ENCODE data around the gene ACSS1. TPM values are rescaled to one million over a fixed set of nuclear protein-coding genes. Genes with fewer than 3 reads are reported as not detected.
A peak's percentile ranks its signal among the peaks of the same experiment; 100 is the strongest.

ACSS1 gene
- total and polyA plus RNA-seq, 7 donors: 8.8 to 53.3 (median 16.8) TPM

DNA sequence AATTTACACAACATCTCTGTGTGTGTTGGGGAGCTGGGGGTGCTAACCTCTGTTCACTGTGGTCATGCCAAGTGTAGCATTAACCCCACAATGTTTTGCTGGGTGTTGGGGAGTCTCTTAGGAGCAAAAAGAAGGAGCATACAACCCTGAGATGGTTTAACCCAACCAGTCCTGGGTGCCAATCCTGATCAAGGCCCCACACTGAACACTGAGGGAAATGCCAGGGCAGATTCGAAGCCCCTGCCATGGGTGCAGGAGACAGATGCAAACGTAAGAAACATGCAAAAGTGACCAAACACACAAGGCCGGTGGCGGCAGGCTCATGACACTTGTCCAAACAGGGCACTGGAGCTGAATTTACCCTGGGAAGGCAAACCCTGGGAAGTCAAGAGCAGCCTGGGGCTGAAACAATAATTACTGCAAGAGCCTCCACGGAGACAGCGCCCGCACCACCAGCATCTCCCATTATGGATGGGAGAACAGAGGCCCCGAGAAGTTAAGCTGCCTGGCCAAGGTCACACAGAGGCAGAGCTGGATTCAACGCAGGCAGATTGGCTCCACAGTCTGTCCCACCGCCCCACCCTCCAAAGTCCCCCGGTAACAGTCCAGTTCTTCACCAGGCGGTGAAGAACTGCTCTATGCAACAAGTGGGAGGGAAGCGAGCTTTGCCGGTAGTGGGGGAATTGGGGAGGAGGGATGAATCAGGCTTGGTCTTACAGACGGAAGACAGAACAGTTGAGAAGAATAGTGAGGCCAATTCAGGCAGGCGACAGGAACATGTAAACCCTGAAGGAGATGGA lies 8.5 kb downstream of the ACSS1 start:
- no peak overlapping the region for H3K4me3 ChIP-seq
- H3K9me3 ChIP-seq: no peaks in the 10 kb centered on the region
- 56 to 61% (median 56%) methylated on average over 16 of the region's 16 CpGs for WGBS, 3 donors
- H3K36me3 ChIP-seq (ENCODE audit: insufficient read depth in 1 of 2, low read depth in 1 of 2): peaks cover 0 to 15% of the 10 kb centered on the region in 2 donors
- TF ChIP-seq, protein P1, sequence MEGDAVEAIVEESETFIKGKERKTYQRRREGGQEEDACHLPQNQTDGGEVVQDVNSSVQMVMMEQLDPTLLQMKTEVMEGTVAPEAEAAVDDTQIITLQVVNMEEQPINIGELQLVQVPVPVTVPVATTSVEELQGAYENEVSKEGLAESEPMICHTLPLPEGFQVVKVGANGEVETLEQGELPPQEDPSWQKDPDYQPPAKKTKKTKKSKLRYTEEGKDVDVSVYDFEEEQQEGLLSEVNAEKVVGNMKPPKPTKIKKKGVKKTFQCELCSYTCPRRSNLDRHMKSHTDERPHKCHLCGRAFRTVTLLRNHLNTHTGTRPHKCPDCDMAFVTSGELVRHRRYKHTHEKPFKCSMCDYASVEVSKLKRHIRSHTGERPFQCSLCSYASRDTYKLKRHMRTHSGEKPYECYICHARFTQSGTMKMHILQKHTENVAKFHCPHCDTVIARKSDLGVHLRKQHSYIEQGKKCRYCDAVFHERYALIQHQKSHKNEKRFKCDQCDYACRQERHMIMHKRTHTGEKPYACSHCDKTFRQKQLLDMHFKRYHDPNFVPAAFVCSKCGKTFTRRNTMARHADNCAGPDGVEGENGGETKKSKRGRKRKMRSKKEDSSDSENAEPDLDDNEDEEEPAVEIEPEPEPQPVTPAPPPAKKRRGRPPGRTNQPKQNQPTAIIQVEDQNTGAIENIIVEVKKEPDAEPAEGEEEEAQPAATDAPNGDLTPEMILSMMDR (IDR thresholded peaks at IDR 0.05): no peak
- peak in 1 of 2 donors; percentile 51 for DNase-seq
- peaks cover 94% of the 10 kb centered on the region for H3K4me1 ChIP-seq
- ATAC-seq: no peak
- no peaks in the 10 kb centered on the region for H3K27me3 ChIP-seq (ENCODE audit: insufficient read depth in 3 of 3, low read length in 2 of 3)
- peak overlapping the region; percentile 50 for H3K27ac ChIP-seq
- intact Hi-C loops (cut with DNase I): no loop called here

DNA sequence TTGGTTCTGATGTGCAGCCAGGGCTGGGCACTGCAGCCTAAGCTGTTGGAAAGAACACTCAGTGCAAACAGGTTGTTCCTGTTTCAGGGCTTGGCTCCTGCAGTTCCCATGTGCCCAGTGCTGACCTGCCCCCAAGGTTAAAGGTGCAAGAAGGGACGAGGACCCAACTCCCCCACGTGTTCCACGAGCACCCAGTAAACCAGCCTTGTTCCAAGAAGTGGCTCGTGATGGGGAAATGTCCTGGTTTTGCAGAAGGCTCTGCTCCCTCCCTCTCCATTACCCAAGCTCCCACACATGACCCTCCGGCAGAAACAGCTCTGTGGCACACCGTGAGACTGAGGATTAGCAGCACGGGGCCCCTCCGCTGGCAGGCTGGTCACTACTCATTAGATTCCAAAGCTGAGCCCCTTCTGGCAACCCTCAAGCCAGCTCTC lies 9.4 kb downstream of the ACSS1 start:
- WGBS, 3 donors: 23 to 36% (median 25%) methylated on average over 8 of the region's 8 CpGs
- peaks cover 94% of the 10 kb centered on the region for H3K4me1 ChIP-seq

DNA sequence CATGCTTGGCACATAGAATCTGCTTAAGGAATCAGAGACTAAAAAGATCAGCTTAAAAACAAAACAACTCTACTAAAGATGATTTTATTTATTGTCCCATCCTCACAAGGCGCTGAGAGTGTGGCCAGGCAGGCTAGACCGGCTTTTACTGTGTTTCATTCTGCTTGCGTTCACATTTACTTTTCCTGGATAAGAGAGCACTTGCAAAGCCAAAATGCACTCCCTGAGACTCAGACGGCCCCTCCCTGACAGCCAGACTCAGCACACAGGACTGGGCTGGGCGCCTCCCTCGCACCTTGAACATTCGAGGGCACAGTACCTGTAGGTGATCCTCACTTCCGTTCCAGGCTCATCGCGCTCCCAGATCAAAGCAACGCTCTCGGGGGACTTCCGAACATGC lies 10.2 kb downstream of the ACSS1 start:
- ATAC-seq: no peak
- no peaks in the 10 kb centered on the region for H3K9me3 ChIP-seq
- WGBS, 3 donors: 83 to 90% (median 86%) methylated on average over 13 of the region's 13 CpGs
- DNase-seq: no peak
- TF ChIP-seq, protein P1 (IDR thresholded peaks at IDR 0.05): no peak
- peaks cover 0 to 15% of the 10 kb centered on the region in 2 donors for H3K36me3 ChIP-seq (ENCODE audit: insufficient read depth in 1 of 2, low read depth in 1 of 2)
- H3K27me3 ChIP-seq (ENCODE audit: insufficient read depth in 3 of 3, low read length in 2 of 3): no peaks in the 10 kb centered on the region
- H3K4me1 ChIP-seq: peaks cover 95% of the 10 kb centered on the region
- no peak overlapping the region for H3K27ac ChIP-seq
- no peak overlapping the region for H3K4me3 ChIP-seq
- intact Hi-C loops (cut with DNase I): no loop called here

More for the DNA sequence above, 9.4 kb downstream of the ACSS1 start:
- Histone ChIP-seq H3K9me3 (no peaks in the 10 kb centered on the region), H3K27ac (no peak overlapping the region), H3K4me3 (no peak overlapping the region), H3K36me3 (ENCODE audit: insufficient read depth in 1 of 2, low read depth in 1 of 2) (peaks cover 0 to 15% of the 10 kb centered on the region in 2 donors), H3K27me3 (ENCODE audit: insufficient read depth in 3 of 3, low read length in 2 of 3) (no peaks in the 10 kb centered on the region)
- DNase-seq: peak in 1 of 2 donors; percentile 64
- intact Hi-C loops (cut with DNase I): no loop called here
- peak in 2 of 4 donors; percentile 24 to 30 for ATAC-seq
- TF ChIP-seq, protein P1 (IDR thresholded peaks at IDR 0.05): no peak

DNA sequence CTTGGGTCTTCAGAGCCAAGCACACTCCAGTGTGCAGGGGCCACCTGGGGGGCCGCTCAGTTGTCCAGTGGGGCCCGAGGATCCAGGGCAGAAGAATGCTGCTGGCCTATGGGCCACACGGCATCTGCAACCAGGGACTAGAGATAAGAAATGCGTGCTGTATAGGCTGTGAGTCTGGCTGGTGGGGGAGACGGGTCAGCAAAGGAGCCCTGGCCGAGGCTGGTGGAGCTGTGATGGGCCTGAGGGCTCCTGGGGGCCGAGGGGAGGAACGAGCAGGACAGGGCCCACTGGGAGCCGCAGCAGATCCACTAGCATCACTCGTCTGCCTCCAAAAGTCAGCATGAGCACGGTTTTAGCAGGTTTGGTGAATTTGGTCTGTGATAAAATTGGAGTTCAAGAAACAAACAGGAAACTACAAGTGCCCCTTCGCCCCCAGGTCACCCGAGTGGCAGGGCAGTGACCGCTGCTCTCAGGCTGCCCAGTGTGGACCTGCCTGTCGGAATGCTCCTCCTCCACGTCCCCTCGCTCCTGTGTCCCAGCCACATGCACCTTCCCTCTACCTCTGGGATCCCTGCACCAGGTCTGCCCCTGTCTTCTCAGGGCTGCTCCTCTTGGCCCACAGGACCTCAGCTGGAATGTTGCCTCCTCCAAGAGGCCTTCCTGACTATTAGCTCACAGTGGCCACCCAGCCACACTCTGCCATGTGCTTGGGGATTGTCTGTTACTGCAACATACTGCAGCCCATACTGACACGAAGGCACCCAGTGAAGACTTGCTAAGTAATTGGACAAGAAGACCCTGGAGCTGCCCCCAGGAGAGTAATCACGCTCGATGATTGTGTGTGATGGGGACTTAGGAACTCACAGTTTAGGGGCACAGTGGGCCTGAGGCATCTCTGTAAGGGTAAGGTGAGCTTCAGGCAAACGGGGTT lies 10.9 kb downstream of the ACSS1 start:
- WGBS, 3 donors: 78 to 88% (median 81%) methylated on average over 19 to 21 of the region's 21 CpGs
- ATAC-seq: no peak
- H3K4me3 ChIP-seq: no peak overlapping the region
- peaks cover 95% of the 10 kb centered on the region for H3K4me1 ChIP-seq
- TF ChIP-seq, protein P1 (IDR thresholded peaks at IDR 0.05): no peak
- DNase-seq: peak; percentile 6 to 48
- no peaks in the 10 kb centered on the region for H3K9me3 ChIP-seq
- H3K36me3 ChIP-seq (ENCODE audit: insufficient read depth in 1 of 2, low read depth in 1 of 2): peaks cover 0 to 15% of the 10 kb centered on the region in 2 donors
- peak overlapping the region; percentile 89 for H3K27ac ChIP-seq
- intact Hi-C loops (cut with DNase I): no loop called here
- no peaks in the 10 kb centered on the region for H3K27me3 ChIP-seq (ENCODE audit: insufficient read depth in 3 of 3, low read length in 2 of 3)

Measured in psoas muscle (tissue), 8 donors.